GM12892 (cell line): ENCODE data around the gene COL26A1.

ENCODE experiments used
- DNase-seq: peaks from one replicate; pipeline ENCODE4 v3.0.0; 2011; ENCODE audit not compliant: insufficient read length
- FAIRE-seq: peaks from 2 replicates; lab custom pipeline; 2011; peaks lifted over from hg19 to GRCh38; lab: Jason Lieb, UNC
- POLR2A ChIP-seq: IDR thresholded peaks from 2 replicates; pipeline ENCODE4 v1.6.1; 2011; ENCODE audit warnings: low read depth, low read length, control low read depth
- POLR2AphosphoS5 ChIP-seq: IDR thresholded peaks from 2 replicates; pipeline ENCODE4 v1.6.1; 2011; ENCODE audit warnings: low read depth, low read length, control low read depth
- TAF1 ChIP-seq: IDR thresholded peaks from 2 replicates; pipeline ENCODE4 v1.6.1; 2011; ENCODE audit warnings: low read depth, mild to moderate bottlenecking, control low read depth, low read length, borderline replicate concordance

COL26A1 gene

DNA sequence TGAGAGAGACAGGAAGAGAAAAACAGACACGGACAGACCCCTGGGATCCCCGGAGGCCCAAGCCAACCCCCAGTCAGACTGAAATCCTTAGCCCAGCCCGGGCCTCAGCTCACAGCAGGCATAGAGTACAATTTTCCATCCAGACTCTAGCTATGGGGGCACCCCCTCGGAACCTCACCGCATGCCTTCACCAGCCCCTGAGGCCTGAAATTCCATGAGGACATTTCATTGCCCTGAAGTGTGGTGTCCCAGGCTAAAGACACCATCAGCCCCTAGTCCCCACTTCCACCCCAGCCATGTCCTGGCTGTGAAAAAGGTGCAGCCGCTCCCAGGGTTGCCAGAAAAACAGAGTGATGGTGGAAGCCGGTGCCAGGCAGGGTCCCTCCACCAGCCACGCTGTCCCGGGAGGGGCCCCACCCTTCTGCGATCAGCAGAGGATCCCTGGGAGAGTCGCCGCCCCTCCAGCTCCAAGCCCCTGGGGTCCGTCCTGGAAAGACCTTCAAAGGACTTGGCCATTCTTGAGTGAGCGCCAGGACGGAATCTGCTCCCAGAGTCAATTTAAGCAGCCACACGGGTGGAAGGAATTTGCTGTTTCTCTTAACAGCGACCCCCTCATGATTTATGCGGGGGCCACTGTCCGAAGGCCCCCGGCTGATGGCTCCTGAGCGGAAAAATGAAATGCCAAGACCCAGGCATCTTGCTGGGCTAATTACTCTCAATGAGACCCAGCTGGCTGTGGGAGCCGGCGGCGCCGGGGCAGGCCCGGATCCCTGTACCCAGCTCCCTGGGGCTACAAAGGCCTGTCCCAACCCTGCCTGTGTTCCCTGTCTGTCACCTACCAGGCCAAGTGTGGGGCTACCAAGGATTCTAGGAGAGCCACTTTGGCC, 243.2 kb downstream of the COL26A1 start:
- DNase-seq (no peak), FAIRE-seq (no peak)
- no peak for TF ChIP-seq TAF1
- TF ChIP-seq POLR2AphosphoS5 = no peak
- no peak for TF ChIP-seq POLR2A

DNA sequence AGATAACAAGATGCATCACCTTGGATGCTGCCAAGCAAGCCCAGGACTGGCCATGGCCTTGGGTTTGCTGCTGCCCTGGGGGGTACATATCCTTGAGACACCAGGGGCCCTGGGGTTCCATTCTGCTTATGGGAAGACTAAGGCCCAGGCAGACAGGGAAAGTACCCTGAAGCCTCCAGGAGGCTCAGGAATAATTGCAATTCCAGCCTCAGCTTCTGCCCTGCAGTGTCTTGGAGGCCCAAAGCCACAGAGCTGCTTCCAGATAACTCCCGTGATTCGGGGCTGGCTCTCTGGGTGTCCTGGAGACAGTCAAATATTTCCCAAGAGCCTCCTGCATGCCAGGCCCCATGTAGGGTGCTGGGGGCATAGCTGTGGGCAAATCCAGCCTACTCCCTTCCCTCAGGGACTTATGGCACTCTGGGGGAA, 243.8 kb downstream of the COL26A1 start:
- TF ChIP-seq POLR2AphosphoS5 (no peak), TAF1 (no peak), POLR2A (no peak)
- DNase-seq (no peak), FAIRE-seq (no peak)
